D721Med (cell line): ENCODE measurements around the gene VDR.

Experiments
- DNase-seq: peaks from one replicate; pipeline ENCODE4 v3.0.0; 2011; ENCODE audit warnings: low spot score; ENCODE audit not compliant: insufficient read length
- FAIRE-seq: peaks from 2 replicates; lab custom pipeline; 2011; peaks lifted over from hg19 to GRCh38; lab: Jason Lieb, UNC
- TF ChIP-seq, protein P1 (sequence below): IDR thresholded peaks from 2 replicates; pipeline ENCODE4 v1.5.1; 2012; ENCODE audit warnings: mild to moderate bottlenecking, control low read depth; ENCODE audit not compliant: insufficient read depth; ENCODE audit errors: missing control alignments

The VDR gene

DNA sequence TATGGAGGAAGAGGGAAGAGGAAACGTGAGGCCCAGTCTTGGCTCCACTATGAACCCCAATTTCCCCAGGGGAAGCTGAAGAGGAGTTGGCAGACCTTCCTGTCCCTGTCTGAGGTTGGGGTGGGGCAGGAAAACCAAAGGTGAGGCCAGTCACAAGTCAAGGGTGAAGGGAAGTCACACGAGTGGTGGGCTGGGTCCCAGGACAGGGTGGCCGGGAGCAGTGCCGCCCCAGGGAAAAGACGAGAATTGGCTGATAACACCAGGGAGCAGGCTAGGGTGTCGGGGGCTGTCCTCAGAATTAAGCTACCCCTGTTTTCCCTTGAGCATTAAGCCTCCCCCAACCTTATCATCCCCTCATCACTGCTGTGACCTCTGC, 3.1 kb downstream of the VDR start:
- TF ChIP-seq, protein P1, sequence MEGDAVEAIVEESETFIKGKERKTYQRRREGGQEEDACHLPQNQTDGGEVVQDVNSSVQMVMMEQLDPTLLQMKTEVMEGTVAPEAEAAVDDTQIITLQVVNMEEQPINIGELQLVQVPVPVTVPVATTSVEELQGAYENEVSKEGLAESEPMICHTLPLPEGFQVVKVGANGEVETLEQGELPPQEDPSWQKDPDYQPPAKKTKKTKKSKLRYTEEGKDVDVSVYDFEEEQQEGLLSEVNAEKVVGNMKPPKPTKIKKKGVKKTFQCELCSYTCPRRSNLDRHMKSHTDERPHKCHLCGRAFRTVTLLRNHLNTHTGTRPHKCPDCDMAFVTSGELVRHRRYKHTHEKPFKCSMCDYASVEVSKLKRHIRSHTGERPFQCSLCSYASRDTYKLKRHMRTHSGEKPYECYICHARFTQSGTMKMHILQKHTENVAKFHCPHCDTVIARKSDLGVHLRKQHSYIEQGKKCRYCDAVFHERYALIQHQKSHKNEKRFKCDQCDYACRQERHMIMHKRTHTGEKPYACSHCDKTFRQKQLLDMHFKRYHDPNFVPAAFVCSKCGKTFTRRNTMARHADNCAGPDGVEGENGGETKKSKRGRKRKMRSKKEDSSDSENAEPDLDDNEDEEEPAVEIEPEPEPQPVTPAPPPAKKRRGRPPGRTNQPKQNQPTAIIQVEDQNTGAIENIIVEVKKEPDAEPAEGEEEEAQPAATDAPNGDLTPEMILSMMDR, result no peak
- FAIRE-seq, result no peak
- no peak for DNase-seq

DNA sequence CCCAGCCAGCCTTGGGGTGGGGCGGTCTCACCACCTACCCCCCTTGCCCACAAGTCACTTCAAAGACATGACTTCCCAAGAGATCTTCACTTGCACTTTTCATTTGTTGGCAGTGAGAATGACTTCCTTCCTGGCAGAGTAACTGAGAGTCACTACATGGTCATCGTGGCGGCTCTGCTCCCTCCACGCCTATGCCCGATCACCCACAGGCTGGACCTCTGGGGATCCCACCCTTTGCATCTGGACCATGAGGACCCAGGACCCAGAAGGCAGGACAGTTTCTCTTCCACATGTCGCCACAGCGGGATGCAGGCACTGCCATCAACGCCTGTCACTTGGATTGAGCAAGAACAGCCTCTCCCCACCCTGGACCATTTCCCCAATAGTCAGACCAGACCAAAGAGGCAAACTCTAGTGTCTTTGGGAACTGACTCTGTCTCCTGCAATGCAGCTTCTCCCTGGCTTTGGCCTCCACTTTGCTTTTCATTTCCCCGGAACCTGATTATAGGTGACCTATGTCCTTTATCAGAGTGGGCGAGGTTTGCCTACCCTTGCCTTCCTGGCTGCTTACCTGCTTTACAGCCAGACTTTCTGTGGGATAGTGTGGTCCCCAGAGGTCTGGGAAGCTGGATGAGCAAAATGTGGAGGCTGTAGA, 3.6 kb downstream of the VDR start:
- FAIRE-seq, result no peak

DNA sequence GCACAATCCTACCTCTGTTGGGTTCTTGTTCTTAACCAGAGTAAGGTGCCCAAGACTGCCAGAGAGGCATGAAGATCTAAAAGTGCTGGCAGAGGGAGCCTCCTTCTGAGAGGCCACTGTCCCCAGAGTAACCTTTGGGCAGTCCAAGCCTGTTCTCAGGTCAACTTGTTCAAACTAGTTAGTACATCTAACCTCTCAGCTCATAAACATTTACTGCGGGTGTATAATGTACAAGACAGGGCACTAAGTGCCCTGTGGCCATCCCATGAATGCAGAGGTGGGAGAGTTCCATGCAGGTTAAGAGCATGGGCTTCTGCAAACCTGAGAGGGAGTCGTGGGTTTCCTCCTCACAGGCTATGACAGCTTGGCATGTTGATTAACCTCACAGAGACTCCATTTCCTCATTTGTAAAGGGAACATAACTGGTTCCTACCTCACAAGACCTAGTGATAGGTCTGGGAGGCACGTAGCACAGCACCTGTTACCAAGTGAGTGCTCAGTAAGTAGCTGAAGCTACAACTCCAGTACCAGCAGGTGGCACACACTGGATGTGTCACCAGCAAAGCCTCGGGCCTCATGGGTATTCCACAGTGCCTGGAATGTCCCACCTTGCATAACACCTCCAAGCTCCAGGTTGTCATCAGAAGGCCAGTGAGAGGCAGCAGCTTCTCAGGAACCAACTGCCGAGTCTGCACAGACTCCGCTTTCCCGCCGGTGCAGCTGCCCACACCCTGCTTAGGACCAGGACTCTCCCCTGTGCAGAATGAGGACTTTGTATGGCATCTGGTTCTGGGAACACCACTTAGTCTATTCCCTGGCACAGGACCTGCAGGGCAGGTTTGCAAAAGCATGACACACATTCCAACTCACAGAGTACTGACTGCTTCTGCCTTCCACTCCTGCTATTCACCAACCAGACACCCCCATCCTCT, 4.4 kb downstream of the VDR start:
- DNase-seq (no peak), FAIRE-seq (no peak)
- TF ChIP-seq, protein P1, result no peak

More for the DNA sequence above, 3.6 kb downstream of the VDR start:
- TF ChIP-seq, protein P1, result no peak
- DNase-seq, result no peak

DNA sequence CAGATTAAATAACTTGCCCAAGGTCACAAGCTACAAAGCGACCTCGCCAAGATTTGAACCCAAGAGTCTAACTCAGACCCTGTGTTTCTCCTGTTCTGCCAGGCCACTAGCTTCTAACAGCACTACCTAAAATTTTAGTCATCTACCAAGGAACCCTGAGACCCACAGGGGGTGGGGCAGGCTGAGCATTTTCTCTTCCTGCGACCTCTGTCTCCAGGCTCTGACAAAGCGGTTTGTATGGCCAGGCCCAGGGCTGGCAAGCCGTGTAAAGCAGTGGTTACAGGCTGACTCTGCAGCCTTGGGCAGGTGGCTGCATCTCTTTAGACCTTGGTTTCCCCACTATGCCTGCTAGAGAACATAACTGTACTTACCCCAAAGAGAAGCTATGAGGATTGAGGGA, 5.3 kb downstream of the VDR start:
- no peak for DNase-seq
- no peak for FAIRE-seq
- TF ChIP-seq, protein P1, result no peak

DNA sequence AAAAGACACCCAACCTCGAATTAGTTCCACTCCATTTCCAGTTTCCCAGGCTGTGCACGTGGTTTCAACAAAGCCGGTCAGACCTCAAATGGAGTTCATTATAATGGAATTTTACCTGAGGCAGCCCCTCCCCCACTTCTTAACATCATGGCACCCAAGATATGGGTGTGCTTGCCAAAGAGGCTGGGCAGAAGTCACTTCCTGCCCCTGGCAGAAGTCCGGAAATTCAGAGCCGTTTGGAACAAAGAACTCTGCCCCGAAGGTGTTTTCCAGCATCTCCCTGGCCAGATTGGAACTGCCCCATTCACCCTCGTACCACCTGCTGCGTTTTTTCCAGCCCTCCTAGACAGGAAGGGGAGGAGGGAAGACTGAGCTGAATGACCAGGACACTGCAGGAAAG, 8.2 kb downstream of the VDR start:
- DNase-seq, result no peak
- TF ChIP-seq, protein P1, result no peak
- no peak for FAIRE-seq

DNA sequence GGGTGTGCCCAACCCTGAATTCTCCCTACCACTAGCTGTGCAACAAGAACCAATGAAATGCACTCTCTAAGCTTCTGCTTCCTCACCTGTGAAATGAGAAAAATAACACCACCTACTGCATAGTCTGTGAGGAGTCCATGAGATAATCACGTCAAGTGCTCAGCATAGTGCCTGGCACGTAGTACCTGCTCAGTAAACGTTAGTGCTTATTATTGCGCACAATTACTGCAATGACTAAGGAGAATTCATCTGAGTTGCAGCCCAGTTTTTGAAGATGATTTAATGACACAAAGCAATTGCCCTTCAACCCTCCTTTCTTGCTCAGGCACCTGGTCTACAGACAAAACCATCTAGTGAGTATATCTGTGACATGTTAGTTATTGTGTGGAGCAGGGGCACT, 8.8 kb downstream of the VDR start:
- TF ChIP-seq, protein P1, result no peak
- DNase-seq (no peak), FAIRE-seq (no peak)

DNA sequence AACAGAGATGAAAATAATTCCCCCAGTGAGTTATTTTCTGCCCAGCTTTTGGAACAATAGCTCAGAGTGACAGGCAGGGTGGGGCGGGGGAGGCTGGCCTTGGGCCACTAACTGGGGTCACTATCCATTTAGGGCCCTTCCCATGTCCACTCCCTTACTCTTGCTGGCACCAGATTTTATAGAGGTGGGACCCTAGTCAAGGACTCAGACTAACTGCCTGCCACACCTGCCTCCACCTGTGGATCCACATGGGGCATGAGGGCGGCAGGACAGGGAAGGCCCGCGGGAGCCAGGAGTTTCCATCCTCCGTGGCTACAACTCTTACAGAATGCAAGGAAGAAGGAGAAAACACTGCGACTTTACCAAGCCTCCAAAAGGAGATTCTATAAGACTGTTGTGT, 10.1 kb downstream of the VDR start:
- DNase-seq (no peak), FAIRE-seq (no peak)
- TF ChIP-seq, protein P1, result no peak
